ENCODE data around the gene ZNF451. TPM values are rescaled to one million over a fixed set of nuclear protein-coding genes. Genes with fewer than 3 reads are reported as not detected.

ZNF451 gene
- total RNA-seq, 2 donors from 2014 or later = 73.8 to 76.2 TPM

GRCh38 chr6:57141451-57142177 lies 51.6 kb downstream of the ZNF451 start:
- H3K27me3 Mint-ChIP-seq (ENCODE audit: low read depth) = no peaks in the 10 kb centered on the region
- DNase-seq (no peak), ATAC-seq (replicated peaks in 1 of 2) (no peak)
- H3K36me3 Mint-ChIP-seq (ENCODE audit: insufficient read depth in 2 of 2) = peaks cover 5 to 42% of the 10 kb centered on the region in 2 donors
- H3K4me3 Mint-ChIP-seq = no peak overlapping the region
- H3K9me3 Mint-ChIP-seq = peaks cover 0 to 4% of the 10 kb centered on the region in 2 donors
- H3K4me1 Mint-ChIP-seq (ENCODE audit: low read depth) = peaks cover 21% of the 10 kb centered on the region
- H3K27ac Mint-ChIP-seq = no peak overlapping the region

- peaks cover 20% of the 10 kb centered on the region for H3K4me1 Mint-ChIP-seq (ENCODE audit: low read depth)
- no peak overlapping the region for H3K4me3 Mint-ChIP-seq
- H3K9me3 Mint-ChIP-seq = peaks cover 0 to 4% of the 10 kb centered on the region in 2 donors
- DNase-seq (no peak), ATAC-seq (replicated peaks in 1 of 2) (no peak)
- peaks cover 5 to 39% of the 10 kb centered on the region in 2 donors for H3K36me3 Mint-ChIP-seq (ENCODE audit: insufficient read depth in 2 of 2)
- H3K27ac Mint-ChIP-seq = no peak overlapping the region
- H3K27me3 Mint-ChIP-seq (ENCODE audit: low read depth) = no peaks in the 10 kb centered on the region
These were observed 52.2 kb downstream of the ZNF451 start for GRCh38 chr6:57142178-57142525.

- ATAC-seq (replicated peaks in 1 of 2) (no peak), DNase-seq (no peak)
- peaks cover 0 to 4% of the 10 kb centered on the region in 2 donors for H3K9me3 Mint-ChIP-seq
These were observed 53.7 kb downstream of the ZNF451 start for GRCh38 chr6:57143690-57144089.

GRCh38 chr6:57147401-57147800 lies 57.4 kb downstream of the ZNF451 start:
- Mint-ChIP-seq H3K27ac (peak overlapping the region; percentile 93), H3K9me3 (peaks cover 0 to under 1% of the 10 kb centered on the region in 2 donors), H3K36me3 (ENCODE audit: insufficient read depth in 2 of 2) (peaks cover 11 to 33% of the 10 kb centered on the region in 2 donors), H3K27me3 (ENCODE audit: low read depth) (no peaks in the 10 kb centered on the region), H3K4me3 (peak overlapping the region; percentile 70 to 89), H3K4me1 (ENCODE audit: low read depth) (peaks cover 40% of the 10 kb centered on the region)
- ATAC-seq (replicated peaks in 1 of 2) (no peak), DNase-seq (no peak)

More at GRCh38 chr6:57143690-57144089, 53.7 kb downstream of the ZNF451 start:
- Mint-ChIP-seq H3K27me3 (ENCODE audit: low read depth) (no peaks in the 10 kb centered on the region), H3K4me3 (no peak overlapping the region), H3K27ac (no peak overlapping the region), H3K36me3 (ENCODE audit: insufficient read depth in 2 of 2) (peaks cover 9 to 40% of the 10 kb centered on the region in 2 donors), H3K4me1 (ENCODE audit: low read depth) (peaks cover 28% of the 10 kb centered on the region)

GRCh38 chr6:57147955-57148858 lies 58.2 kb downstream of the ZNF451 start:
- Mint-ChIP-seq H3K27me3 (ENCODE audit: low read depth) (no peaks in the 10 kb centered on the region), H3K4me1 (ENCODE audit: low read depth) (peaks cover 40% of the 10 kb centered on the region), H3K27ac (peak overlapping the region; percentile 93), H3K36me3 (ENCODE audit: insufficient read depth in 2 of 2) (peaks cover 10 to 31% of the 10 kb centered on the region in 2 donors), H3K9me3 (no peaks in the 10 kb centered on the region), H3K4me3 (peak overlapping the region; percentile 70 to 89)
- DNase-seq = peak; percentile 10 to 21
- ATAC-seq (replicated peaks in 1 of 2) = peak; percentile 81

GRCh38 chr6:57158658-57159057 lies 68.7 kb downstream of the ZNF451 start:
- DNase-seq (no peak), ATAC-seq (replicated peaks in 1 of 2) (peak; percentile 94 to 96)
- peaks cover 15% of the 10 kb centered on the region for H3K4me1 Mint-ChIP-seq (ENCODE audit: low read depth)
- peaks cover 0 to 2% of the 10 kb centered on the region in 2 donors for H3K9me3 Mint-ChIP-seq
- H3K27ac Mint-ChIP-seq = peak overlapping the region; percentile 54
- no peaks in the 10 kb centered on the region for H3K27me3 Mint-ChIP-seq (ENCODE audit: low read depth)
- H3K36me3 Mint-ChIP-seq (ENCODE audit: insufficient read depth in 2 of 2) = peaks cover 6 to 12% of the 10 kb centered on the region in 2 donors
- H3K4me3 Mint-ChIP-seq = peak overlapping the region in 1 of 2 donors; percentile 43

GRCh38 chr6:57159127-57159526 lies 69.1 kb downstream of the ZNF451 start:
- Mint-ChIP-seq H3K9me3 (peaks cover 0 to 2% of the 10 kb centered on the region in 2 donors), H3K27ac (no peak overlapping the region), H3K4me1 (ENCODE audit: low read depth) (peaks cover 15% of the 10 kb centered on the region), H3K4me3 (no peak overlapping the region), H3K27me3 (ENCODE audit: low read depth) (no peaks in the 10 kb centered on the region), H3K36me3 (ENCODE audit: insufficient read depth in 2 of 2) (peaks cover 6 to 15% of the 10 kb centered on the region in 2 donors)
- ATAC-seq (replicated peaks in 1 of 2) (peak; percentile 57 to 71), DNase-seq (no peak)

GRCh38 chr6:57162028-57162427 lies 72.0 kb downstream of the ZNF451 start:
- Mint-ChIP-seq H3K4me3 (no peak overlapping the region), H3K27ac (no peak overlapping the region), H3K9me3 (peaks cover 0 to 10% of the 10 kb centered on the region in 2 donors), H3K4me1 (ENCODE audit: low read depth) (peaks cover 15% of the 10 kb centered on the region), H3K27me3 (ENCODE audit: low read depth) (no peaks in the 10 kb centered on the region), H3K36me3 (ENCODE audit: insufficient read depth in 2 of 2) (peaks cover 16 to 20% of the 10 kb centered on the region in 2 donors)
- ATAC-seq (replicated peaks in 1 of 2) = no peak
- DNase-seq = no peak

GRCh38 chr6:57162516-57162915 lies 72.5 kb downstream of the ZNF451 start:
- no peak for ATAC-seq (replicated peaks in 1 of 2)
- no peak overlapping the region for H3K4me3 Mint-ChIP-seq
- no peaks in the 10 kb centered on the region for H3K27me3 Mint-ChIP-seq (ENCODE audit: low read depth)
- H3K9me3 Mint-ChIP-seq = peaks cover 0 to 10% of the 10 kb centered on the region in 2 donors
- no peak for DNase-seq
- H3K4me1 Mint-ChIP-seq (ENCODE audit: low read depth) = peaks cover 15% of the 10 kb centered on the region
- peaks cover 16 to 22% of the 10 kb centered on the region in 2 donors for H3K36me3 Mint-ChIP-seq (ENCODE audit: insufficient read depth in 2 of 2)
- H3K27ac Mint-ChIP-seq = no peak overlapping the region

GRCh38 chr6:57163956-57164355 lies 74.0 kb downstream of the ZNF451 start:
- DNase-seq (no peak), ATAC-seq (replicated peaks in 1 of 2) (no peak)
- Mint-ChIP-seq H3K9me3 (peaks cover 0 to 10% of the 10 kb centered on the region in 2 donors), H3K4me3 (no peak overlapping the region), H3K27me3 (ENCODE audit: low read depth) (no peaks in the 10 kb centered on the region), H3K36me3 (ENCODE audit: insufficient read depth in 2 of 2) (peaks cover 16 to 22% of the 10 kb centered on the region in 2 donors), H3K4me1 (ENCODE audit: low read depth) (peaks cover 2% of the 10 kb centered on the region), H3K27ac (no peak overlapping the region)

GRCh38 chr6:57165080-57165479 lies 75.1 kb downstream of the ZNF451 start:
- Mint-ChIP-seq H3K9me3 (peaks cover 0 to 10% of the 10 kb centered on the region in 2 donors), H3K27ac (no peak overlapping the region), H3K36me3 (ENCODE audit: insufficient read depth in 2 of 2) (peaks cover 19 to 25% of the 10 kb centered on the region in 2 donors), H3K4me1 (ENCODE audit: low read depth) (no peaks in the 10 kb centered on the region), H3K4me3 (no peak overlapping the region), H3K27me3 (ENCODE audit: low read depth) (no peaks in the 10 kb centered on the region)
- no peak for DNase-seq
- ATAC-seq (replicated peaks in 1 of 2) = no peak

- Mint-ChIP-seq H3K27ac (peak within 1 kb of the TSS; percentile 81), H3K4me3 (peak within 1 kb of the TSS; percentile 88 to 95), H3K4me1 (ENCODE audit: low read depth) (peaks cover 42% of the 10 kb centered on the region), H3K27me3 (ENCODE audit: low read depth) (no peaks in the 10 kb centered on the region), H3K9me3 (no peaks in the 10 kb centered on the region), H3K36me3 (ENCODE audit: insufficient read depth in 2 of 2) (peaks cover 4 to 5% of the 10 kb centered on the region in 2 donors)
- DNase-seq (peak; percentile 91 to 93), ATAC-seq (replicated peaks in 1 of 2) (peak; percentile 91 to 92)
These were observed 82.4 kb downstream of the ZNF451 start, which contains the start of gene BAG2 for GRCh38 chr6:57172136-57173055. Gene BAG2, plus strand, starts transcription at chr6:57172326. Its CDS starts 372 bp downstream, at chr6:57172698.
